ENCODE data around the gene HOXB2.
"Not testable (repeated sequence)": the region's sequence is repeated elsewhere in the genome, so short reads cannot be mapped to it uniquely, and the experiment has no call there.

Gene HOXB2

DNA sequence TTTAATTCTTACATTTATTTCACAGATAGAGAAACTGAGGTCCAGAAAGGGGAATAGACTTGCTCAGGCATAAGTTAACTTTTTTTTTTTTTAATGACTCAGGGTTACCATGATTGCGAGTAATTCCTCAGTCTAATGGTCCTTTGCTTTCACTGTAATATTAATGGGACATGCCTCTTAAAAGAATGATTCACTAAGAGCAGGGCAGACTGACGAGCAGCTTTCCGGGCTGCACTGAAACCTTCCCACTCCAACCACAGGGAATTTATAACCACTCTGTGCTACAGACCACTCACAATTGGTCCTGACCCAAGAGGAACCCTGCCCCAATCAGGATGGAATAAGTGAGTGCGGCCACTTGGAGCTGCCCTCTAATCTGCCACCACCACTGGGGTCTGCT, 5.7 kb downstream of the HOXB2 start:
- TF ChIP-seq POU2F2 (IDR thresholded peaks at IDR 0.05; ENCODE audit: low read depth, low read length) (no peak), SPI1 (IDR thresholded peaks at IDR 0.05; ENCODE audit: low read depth, low read length) (no peak), TAF1 (IDR thresholded peaks at IDR 0.05; ENCODE audit: low read depth, low read length) (no peak), PAX5 (IDR thresholded peaks at IDR 0.05; ENCODE audit: insufficient read depth, low read length, severe bottlenecking) (no peak), POLR2AphosphoS5 (IDR thresholded peaks at IDR 0.05; ENCODE audit: low read depth, low read length) (no peak), POLR2A (IDR thresholded peaks at IDR 0.05; ENCODE audit: low read depth, low read length) (no peak)
- no peak for DNase-seq (ENCODE audit: insufficient read length, low spot score)
- no peak for FAIRE-seq

DNA sequence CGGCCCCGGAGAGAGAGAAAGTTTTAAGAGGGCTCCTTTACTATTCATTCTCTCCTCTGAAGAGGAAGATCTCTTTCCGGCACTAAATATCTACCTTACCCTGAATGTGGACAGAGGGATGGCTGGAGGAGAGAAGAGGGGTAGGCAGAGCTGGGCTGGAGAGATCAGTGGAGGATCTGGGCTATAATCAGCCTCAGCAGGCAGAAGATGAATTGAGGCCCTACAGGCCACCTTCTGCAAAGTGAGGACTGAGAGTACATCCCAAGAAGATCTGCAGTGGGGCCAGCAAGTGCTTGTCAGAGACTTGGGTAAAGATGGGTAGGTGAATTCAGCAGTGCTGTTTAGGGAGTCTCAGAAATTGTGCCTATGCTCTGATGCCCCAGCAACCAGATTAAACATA, 7.6 kb downstream of the HOXB2 start:
- DNase-seq (ENCODE audit: insufficient read length, low spot score), result no peak
- FAIRE-seq, result no peak
- TF ChIP-seq POLR2AphosphoS5 (IDR thresholded peaks at IDR 0.05; ENCODE audit: low read depth, low read length) (no peak), POU2F2 (IDR thresholded peaks at IDR 0.05; ENCODE audit: low read depth, low read length) (no peak), POLR2A (IDR thresholded peaks at IDR 0.05; ENCODE audit: low read depth, low read length) (no peak), PAX5 (IDR thresholded peaks at IDR 0.05; ENCODE audit: insufficient read depth, low read length, severe bottlenecking) (no peak), TAF1 (IDR thresholded peaks at IDR 0.05; ENCODE audit: low read depth, low read length) (no peak), SPI1 (IDR thresholded peaks at IDR 0.05; ENCODE audit: low read depth, low read length) (no peak)

DNA sequence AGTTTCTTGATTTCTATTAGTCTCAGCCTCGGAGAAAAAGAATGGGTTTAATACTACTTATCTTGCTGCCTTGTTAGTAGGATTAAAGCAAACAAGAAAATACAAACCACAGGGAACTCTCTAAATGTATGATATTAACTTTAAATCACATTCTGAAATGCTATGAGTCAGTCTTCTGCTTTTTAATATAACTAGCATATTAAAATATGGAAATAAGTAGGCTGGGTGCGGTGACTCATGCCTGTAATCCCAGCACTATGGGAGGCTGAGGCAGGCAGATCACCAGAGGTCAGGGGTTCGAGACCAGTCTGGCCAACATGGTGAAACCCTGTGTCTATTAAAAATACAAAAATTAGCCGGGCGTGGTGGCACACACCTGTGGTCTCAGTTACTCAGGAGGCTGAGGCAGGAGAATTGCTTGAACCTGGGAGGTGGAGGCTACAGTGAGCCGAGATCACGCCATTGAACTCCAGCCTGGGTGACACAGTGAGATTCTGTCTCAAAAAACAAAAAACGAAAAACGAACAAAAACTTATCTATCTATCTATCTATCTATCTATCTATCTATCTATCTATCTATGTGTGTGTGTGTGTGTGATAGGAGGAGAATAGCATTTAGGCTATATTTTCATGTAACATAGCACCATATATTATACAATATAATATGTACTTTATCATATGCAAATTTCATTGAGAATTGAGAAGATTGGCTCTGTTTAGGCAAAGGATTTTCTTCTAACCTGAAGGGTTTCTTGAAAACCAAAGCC, 8.9 kb downstream of the HOXB2 start:
- FAIRE-seq, result not testable (repeated sequence)

DNA sequence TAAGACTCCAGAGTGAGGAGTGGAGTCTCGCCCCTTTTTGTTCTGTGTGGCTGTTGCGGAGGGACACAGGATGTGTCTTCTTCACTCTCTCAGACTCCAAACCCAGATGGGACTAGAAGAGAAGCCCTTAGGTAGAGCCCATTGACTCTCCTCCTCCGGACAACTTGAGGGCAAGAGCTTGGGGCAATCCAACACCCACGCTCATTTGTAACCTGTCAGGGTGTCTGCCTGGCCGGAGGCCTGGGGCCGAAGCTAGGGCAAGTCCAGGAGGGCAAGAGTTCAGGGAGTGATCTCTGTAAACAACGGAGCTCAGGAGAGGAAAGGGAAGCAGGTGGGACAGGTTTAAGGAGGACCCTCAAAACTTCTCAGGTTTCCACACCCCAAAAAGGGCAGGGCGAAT, 12.6 kb downstream of the HOXB2 start:
- FAIRE-seq (no peak), DNase-seq (ENCODE audit: insufficient read length, low spot score) (no peak)
- TF ChIP-seq SPI1 (IDR thresholded peaks at IDR 0.05; ENCODE audit: low read depth, low read length) (no peak), PAX5 (IDR thresholded peaks at IDR 0.05; ENCODE audit: insufficient read depth, low read length, severe bottlenecking) (no peak), POLR2AphosphoS5 (IDR thresholded peaks at IDR 0.05; ENCODE audit: low read depth, low read length) (no peak), POLR2A (IDR thresholded peaks at IDR 0.05; ENCODE audit: low read depth, low read length) (no peak), POU2F2 (IDR thresholded peaks at IDR 0.05; ENCODE audit: low read depth, low read length) (no peak), TAF1 (IDR thresholded peaks at IDR 0.05; ENCODE audit: low read depth, low read length) (no peak)

More for the DNA sequence above, 8.9 kb downstream of the HOXB2 start:
- DNase-seq (ENCODE audit: insufficient read length, low spot score), result not testable (repeated sequence)

DNA sequence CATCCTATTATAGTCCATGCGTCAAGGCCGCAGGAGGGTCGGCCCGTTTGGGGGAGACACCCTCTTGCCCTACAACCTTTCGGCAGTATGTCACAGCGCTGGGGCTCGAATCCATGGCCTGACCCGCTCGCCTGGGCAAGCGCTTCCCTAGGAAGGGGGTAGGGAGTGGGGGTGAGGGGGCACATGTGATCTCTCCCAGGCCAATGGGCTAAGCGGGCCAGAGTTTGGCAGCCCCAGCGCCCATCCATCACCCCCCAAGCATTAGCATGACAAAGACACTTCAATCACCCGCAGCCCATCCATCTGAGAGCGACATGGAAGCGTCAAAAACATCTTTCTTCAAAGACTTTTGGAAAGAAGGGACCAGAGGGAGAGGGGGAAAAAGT, 14.0 kb downstream of the HOXB2 start, which contains the start of gene HOXB1:
TSS of gene HOXB1 (minus strand) at position 125 of the 386 bp plus-strand sequence. CDS start at position 18, 107 bp downstream.
- FAIRE-seq (no peak), DNase-seq (ENCODE audit: insufficient read length, low spot score) (no peak)
- TF ChIP-seq POLR2AphosphoS5 (IDR thresholded peaks at IDR 0.05; ENCODE audit: low read depth, low read length) (no peak), PAX5 (IDR thresholded peaks at IDR 0.05; ENCODE audit: insufficient read depth, low read length, severe bottlenecking) (no peak), POLR2A (IDR thresholded peaks at IDR 0.05; ENCODE audit: low read depth, low read length) (no peak), TAF1 (IDR thresholded peaks at IDR 0.05; ENCODE audit: low read depth, low read length) (no peak), POU2F2 (IDR thresholded peaks at IDR 0.05; ENCODE audit: low read depth, low read length) (no peak)

DNA sequence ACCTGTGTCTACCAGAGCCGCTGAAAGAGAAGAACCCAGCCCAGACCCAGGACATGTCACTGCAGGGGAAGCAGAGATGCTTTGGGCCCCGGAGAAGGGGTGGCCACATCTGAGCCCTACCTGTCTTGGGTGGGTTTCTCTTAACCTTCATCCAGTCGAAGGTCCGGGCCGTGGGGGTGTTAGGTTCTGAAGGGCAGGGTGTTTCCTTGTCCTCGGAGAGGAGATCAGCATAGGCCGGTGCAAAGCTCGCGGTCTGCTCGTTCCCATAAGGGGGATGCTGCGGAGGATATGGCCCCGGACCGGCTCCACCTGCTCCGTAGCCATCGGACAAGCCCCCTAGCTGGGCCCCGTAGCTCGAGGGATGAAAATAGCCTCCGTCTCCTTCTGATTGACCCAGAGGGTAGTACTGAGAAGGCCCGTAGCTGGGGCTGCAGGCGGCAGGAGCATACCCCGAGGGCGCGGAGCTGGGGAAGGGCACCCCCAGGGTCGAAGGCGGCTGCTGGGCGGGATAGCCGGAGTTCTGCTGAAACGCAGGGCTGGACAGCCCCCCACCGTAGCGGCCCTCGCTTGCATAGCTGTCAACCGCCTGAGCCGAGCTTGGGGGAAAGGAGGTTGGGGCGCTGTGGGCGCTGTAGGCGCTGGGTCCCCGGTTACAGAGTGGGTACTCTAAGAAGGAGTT, 14.6 kb downstream of the HOXB2 start:
- DNase-seq (ENCODE audit: insufficient read length, low spot score) (no peak), FAIRE-seq (no peak)
- no peak for TF ChIP-seq SPI1 (IDR thresholded peaks at IDR 0.05; ENCODE audit: low read depth, low read length)
- TF ChIP-seq POLR2AphosphoS5 (IDR thresholded peaks at IDR 0.05; ENCODE audit: low read depth, low read length), result no peak
- TF ChIP-seq POLR2A (IDR thresholded peaks at IDR 0.05; ENCODE audit: low read depth, low read length), result no peak
- TF ChIP-seq POU2F2 (IDR thresholded peaks at IDR 0.05; ENCODE audit: low read depth, low read length), result no peak
- TF ChIP-seq PAX5 (IDR thresholded peaks at IDR 0.05; ENCODE audit: insufficient read depth, low read length, severe bottlenecking), result no peak
- no peak for TF ChIP-seq TAF1 (IDR thresholded peaks at IDR 0.05; ENCODE audit: low read depth, low read length)

DNA sequence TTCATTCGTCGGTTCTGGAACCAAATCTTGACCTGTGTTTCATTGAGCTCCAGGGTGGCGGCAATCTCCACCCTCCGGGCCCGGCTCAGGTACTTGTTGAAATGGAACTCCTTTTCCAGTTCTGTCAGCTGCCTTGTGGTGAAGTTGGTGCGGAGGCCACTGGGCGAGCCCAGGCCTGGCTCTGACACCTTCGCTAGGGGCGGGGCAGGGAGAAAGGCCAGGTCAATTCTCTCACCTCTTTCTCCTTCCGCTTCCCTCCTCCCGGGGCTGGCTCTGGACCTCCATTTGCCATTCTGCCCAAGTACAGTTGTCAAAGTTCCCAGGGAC, 15.3 kb downstream of the HOXB2 start:
- FAIRE-seq (no peak), DNase-seq (ENCODE audit: insufficient read length, low spot score) (no peak)
- TF ChIP-seq POU2F2 (IDR thresholded peaks at IDR 0.05; ENCODE audit: low read depth, low read length), result no peak
- TF ChIP-seq PAX5 (IDR thresholded peaks at IDR 0.05; ENCODE audit: insufficient read depth, low read length, severe bottlenecking), result no peak
- no peak for TF ChIP-seq TAF1 (IDR thresholded peaks at IDR 0.05; ENCODE audit: low read depth, low read length)
- no peak for TF ChIP-seq SPI1 (IDR thresholded peaks at IDR 0.05; ENCODE audit: low read depth, low read length)
- TF ChIP-seq POLR2A (IDR thresholded peaks at IDR 0.05; ENCODE audit: low read depth, low read length), result no peak
- TF ChIP-seq POLR2AphosphoS5 (IDR thresholded peaks at IDR 0.05; ENCODE audit: low read depth, low read length), result no peak

DNA sequence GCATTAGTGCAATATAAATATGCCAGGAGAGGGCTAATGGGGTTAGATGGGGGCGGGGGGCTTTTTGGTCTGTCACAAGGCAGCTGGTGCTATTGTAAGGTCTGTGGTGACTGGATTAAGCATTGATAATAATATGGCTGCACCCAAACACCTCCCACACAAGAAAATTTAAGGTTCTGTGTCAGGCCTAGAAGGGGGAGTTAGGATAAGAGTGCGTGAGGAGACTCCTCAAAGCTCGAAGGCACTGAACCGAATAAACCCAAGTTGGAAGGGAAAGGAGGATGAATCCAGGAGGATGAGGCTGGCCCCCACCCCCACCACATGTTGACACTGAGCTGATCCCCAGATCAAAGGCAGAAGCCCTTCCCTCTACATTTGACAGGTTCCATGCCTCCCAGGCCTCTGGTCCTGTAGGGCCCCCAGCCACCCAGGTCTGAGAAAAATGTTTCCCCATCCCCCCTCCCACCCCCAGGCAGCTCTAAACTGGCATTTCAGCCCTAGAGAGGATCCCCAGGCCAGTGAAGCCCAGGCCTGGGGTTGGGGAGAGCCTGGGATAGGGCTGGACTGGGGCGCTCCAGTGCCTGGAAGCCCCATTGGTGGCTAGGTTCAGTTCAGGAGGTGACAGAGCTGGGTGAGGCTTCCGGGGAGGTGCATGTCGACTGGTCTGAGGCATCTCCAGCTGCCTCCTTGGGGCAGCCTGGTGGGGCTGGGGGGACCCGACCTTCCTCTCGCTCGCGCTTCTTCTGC, 15.8 kb downstream of the HOXB2 start:
- no peak for FAIRE-seq
- TF ChIP-seq POLR2AphosphoS5 (IDR thresholded peaks at IDR 0.05; ENCODE audit: low read depth, low read length) (no peak), TAF1 (IDR thresholded peaks at IDR 0.05; ENCODE audit: low read depth, low read length) (no peak), PAX5 (IDR thresholded peaks at IDR 0.05; ENCODE audit: insufficient read depth, low read length, severe bottlenecking) (no peak), SPI1 (IDR thresholded peaks at IDR 0.05; ENCODE audit: low read depth, low read length) (no peak), POU2F2 (IDR thresholded peaks at IDR 0.05; ENCODE audit: low read depth, low read length) (no peak), POLR2A (IDR thresholded peaks at IDR 0.05; ENCODE audit: low read depth, low read length) (no peak)
- no peak for DNase-seq (ENCODE audit: insufficient read length, low spot score)

DNA sequence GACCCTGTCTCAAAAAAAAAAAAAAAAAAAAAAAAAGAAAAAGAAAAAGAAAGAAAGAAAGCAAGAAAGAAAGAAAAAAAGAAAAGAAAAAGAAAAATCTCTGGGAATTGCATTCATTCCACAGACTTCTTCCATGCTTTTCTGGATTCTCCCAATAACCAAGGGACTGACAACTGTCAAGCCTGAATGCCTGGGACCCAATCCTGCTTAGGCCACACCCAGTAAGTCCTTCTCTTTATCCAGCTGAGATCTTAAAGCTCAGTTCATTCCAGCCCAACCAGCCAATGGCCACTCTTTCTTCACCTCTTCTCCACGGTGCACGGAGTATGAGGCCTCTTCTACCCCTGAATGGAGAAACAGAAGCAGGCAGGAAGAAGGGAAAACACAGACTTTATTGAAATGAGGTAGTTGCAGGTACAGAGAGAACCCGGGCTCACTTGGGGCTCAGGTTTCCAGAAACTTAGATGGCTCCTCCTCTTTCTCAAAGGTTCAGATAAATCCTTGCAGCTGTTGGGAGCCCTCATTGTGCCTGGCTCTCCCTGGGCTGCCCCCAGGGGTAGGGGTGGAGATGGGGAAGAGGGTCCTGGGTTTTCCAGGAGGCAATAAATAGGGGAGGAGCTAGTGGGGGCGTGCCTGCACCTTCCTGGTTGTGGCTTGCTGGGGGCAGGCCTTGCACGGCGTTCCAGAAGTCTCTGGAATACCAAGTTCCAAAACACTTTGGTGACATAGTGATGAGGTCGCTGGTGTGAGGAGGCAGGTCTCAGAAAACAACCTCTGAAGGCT, 16.6 kb downstream of the HOXB2 start:
- TF ChIP-seq POLR2A (IDR thresholded peaks at IDR 0.05; ENCODE audit: low read depth, low read length) (no peak), POLR2AphosphoS5 (IDR thresholded peaks at IDR 0.05; ENCODE audit: low read depth, low read length) (no peak), POU2F2 (IDR thresholded peaks at IDR 0.05; ENCODE audit: low read depth, low read length) (no peak), TAF1 (IDR thresholded peaks at IDR 0.05; ENCODE audit: low read depth, low read length) (no peak), PAX5 (IDR thresholded peaks at IDR 0.05; ENCODE audit: insufficient read depth, low read length, severe bottlenecking) (no peak), SPI1 (IDR thresholded peaks at IDR 0.05; ENCODE audit: low read depth, low read length) (no peak)
- FAIRE-seq, result no peak
- DNase-seq (ENCODE audit: insufficient read length, low spot score), result no peak
